GM18519 (cell line): Measurements from ENCODE around the gene TMEM219.

Source experiments
- ATAC-seq: cut with Tn5 transposase; IDR thresholded peaks from one replicate; pipeline ENCODE4 v1.9.1; 2021; ENCODE audit warnings: mild to moderate bottlenecking, moderate library complexity; ENCODE audit not compliant: unreplicated experiment, low FRiP score

TMEM219 gene

DNA sequence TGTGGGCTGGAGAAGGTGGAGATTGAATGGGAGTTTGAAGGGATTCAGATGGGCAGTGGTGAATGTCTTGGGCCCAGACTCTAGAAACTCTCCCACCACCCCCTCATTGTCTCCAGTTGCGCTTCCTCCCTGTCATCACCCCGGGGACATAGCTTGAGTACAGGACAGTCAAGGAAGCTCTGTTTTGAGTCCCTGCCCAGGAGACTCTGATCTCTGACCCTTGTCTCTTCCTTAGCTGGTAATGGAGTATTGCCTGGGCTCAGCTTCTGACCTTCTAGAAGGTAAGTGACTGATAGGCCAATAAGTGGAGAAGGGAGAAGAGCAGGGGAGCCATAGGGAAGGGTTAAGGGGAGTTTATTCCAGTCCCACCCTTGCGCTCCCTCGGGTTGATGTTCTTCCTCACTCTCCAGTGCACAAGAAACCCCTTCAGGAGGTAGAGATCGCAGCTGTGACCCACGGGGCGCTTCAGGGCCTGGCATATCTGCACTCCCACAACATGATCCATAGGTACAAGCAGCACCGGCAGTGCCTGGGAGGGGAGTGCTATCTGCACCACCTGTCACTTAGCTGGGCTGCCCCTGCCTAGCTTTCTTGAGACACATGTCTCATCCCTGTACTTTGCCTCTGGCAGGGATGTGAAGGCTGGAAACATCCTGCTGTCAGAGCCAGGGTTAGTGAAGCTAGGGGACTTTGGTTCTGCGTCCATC, 16.8 kb downstream of the TMEM219 start:
- ATAC-seq: no peak

DNA sequence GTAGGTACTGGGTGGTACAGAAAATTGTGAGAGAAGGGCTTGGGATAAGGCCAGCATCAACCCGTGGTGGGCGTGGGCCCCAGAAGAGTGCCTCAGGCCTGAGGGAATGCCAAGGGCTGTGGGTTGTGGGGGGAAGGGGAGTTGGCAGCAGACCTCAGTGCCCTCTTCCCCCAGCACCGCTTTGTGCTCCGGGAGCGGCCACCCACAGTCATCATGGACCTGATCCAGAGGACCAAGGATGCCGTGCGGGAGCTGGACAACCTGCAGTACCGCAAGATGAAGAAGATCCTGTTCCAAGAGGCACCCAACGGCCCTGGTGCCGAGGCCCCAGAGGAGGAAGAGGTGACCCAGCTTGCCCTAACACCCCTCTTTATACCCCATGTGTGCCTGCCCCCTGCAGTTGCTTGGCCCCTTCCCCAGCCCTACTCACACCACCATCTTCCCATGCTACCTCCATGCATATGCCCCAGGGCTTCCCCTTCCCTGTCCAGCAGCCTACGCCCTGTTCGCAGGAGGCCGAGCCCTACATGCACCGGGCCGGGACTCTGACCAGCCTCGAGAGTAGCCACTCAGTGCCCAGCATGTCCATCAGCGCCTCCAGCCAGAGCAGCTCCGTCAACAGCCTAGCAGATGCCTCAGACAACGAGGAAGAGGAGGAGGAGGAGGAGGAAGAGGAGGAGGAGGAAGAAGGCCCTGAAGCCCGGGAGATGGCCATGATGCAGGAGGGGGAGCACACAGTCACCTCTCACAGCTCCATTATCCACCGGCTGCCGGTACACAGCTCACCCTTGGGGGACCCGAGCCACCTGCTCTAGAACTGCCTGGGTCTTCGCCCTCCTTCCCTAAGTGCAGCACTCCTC, 20.9 kb downstream of the TMEM219 start:
- ATAC-seq: no peak

GRCh38 chr16:29983420-29984136, 21.7 kb downstream of the TMEM219 start:
- ATAC-seq: no peak

DNA sequence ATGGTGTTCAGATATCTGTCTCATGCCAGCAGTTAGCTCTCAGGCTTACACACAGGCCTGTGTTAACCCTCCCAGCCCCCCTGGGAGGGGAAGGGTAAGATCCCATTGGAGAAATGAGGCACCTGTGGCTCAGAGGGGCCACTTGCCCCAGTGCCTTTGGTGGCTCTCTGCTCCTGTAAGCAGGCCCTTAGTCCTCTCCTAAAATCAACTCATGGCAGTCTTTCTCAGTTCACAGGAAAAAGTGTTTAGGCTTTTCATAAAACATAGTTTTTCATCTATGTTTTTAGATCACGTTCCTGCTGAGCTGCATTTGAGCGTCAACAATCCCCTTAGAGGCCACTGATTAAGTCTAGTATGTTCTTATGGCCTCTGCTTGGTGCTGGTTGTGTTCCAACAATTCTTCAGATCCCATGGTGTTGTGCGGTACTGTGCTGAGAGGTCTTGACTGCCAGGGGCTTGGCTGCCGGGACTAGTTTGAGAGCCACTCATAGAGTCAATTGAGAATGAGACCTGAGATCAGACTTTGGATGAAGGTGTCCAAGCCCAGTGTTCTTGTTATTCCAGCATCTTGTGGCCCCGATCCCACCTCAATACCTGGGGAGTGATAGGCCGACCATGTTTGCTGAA, 22.4 kb downstream of the TMEM219 start:
- ATAC-seq: no peak

DNA sequence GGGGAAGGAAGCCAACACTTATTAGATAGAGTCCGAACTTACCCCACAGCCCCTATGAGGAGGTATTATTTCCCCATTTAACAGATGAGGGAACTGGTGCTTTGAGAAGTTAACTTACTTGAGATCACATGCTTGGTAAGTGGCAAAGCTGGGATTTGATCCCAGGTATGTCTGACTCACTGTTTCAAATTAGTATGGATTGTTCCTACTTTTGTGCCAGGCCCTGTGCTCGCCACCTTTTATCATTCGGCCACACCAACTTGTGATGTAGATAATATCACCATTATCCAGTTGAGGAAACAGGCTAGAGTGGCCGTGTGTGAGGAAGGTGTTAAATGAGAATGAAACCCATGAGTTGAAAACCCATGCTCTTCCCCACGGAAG, 22.9 kb downstream of the TMEM219 start:
- no peak for ATAC-seq

DNA sequence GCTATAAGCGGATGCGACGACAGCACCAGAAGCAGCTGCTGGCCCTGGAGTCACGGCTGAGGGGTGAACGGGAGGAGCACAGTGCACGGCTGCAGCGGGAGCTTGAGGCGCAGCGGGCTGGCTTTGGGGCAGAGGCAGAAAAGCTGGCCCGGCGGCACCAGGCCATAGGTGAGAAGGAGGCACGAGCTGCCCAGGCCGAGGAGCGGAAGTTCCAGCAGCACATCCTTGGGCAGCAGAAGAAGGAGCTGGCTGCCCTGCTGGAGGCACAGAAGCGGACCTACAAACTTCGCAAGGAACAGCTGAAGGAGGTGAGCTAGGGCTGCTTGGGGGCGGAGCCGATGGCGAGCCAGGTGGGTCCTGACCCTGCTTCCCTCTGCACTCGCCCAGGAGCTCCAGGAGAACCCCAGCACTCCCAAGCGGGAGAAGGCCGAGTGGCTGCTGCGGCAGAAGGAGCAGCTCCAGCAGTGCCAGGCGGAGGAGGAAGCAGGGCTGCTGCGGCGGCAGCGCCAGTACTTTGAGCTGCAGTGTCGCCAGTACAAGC, 23.5 kb downstream of the TMEM219 start:
- no peak for ATAC-seq

- no peak for ATAC-seq
These were observed 24.4 kb downstream of the TMEM219 start for GRCh38 chr16:29986231-29986630.

DNA sequence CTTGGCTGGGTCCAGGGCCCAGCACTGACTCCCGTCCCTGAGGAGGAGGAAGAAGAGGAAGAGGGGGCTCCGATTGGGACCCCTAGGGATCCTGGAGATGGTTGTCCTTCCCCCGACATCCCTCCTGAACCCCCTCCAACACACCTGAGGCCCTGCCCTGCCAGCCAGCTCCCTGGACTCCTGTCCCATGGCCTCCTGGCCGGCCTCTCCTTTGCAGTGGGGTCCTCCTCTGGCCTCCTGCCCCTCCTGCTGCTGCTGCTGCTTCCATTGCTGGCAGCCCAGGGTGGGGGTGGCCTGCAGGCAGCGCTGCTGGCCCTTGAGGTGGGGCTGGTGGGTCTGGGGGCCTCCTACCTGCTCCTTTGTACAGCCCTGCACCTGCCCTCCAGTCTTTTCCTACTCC, 25.1 kb downstream of the TMEM219 start:
- no peak for ATAC-seq

DNA sequence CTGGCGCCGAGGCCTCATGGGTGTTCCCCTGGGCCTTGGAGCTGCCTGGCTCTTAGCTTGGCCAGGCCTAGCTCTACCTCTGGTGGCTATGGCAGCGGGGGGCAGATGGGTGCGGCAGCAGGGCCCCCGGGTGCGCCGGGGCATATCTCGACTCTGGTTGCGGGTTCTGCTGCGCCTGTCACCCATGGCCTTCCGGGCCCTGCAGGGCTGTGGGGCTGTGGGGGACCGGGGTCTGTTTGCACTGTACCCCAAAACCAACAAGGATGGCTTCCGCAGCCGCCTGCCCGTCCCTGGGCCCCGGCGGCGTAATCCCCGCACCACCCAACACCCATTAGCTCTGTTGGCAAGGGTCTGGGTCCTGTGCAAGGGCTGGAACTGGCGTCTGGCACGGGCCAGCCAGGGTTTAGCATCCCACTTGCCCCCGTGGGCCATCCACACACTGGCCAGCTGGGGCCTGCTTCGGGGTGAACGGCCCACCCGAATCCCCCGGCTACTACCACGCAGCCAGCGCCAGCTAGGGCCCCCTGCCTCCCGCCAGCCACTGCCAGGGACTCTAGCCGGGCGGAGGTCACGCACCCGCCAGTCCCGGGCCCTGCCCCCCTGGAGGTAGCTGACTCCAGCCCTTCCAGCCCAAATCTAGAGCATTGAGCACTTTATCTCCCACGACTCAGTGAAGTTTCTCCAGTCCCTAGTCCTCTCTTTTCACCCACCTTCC, 25.6 kb downstream of the TMEM219 start:
- no peak for ATAC-seq

GRCh38 chr16:29988346-29989075, 26.6 kb downstream of the TMEM219 start:
- ATAC-seq: no peak

DNA sequence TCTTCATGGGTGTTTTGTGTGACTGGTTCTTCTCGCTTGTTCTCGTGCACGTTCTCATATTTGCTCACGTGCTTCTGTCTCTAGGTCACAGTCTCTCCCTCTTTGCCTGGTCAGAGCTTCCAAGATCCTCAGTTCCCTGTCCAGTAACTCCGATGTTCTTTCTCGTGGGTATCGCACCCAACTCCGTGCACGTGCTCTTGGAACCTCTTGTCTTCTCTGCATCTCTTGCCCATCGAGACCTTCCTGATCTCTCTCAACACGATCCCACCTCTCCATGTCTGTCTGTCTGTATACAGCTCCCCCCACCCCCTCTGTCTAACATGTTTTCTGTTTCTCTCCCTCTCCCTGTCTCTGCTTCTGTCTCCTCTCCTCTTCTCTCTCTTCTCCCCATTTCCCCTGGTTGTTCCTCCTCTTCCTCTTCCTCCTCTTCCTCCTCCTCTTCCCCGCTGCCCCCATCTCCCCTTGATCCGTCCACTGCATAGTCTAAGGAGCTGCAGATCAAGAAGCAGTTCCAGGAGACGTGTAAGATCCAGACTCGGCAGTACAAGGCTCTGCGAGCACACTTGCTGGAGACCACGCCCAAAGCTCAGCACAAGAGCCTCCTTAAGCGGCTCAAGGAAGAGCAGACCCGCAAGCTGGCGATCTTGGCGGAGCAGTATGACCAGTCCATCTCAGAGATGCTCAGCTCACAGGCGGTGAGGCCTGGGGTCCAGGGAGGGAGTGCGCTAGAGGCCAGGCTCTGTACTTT, 27.4 kb downstream of the TMEM219 start:
- ATAC-seq: no peak

DNA sequence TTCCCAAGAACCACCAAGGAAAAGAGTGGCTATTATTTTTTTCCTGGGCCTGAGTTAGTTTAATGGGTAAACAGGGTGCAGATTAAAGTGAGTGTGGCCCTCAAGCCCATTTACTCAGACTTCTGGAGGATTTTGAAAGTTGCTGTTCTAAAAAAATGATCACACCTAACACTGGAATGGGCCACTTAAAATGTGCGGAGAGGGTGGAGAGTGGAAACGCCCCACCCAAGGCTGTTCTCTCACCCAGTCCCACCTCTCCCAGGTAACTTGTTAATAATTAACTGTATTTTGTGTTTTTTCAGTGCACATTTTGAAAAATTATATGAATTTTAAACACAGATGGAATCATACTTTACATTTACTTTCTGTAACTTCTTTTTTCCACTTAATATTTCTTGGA, 28.2 kb downstream of the TMEM219 start:
- ATAC-seq: no peak

GRCh38 chr16:29990883-29991570, 29.1 kb downstream of the TMEM219 start:
- no peak for ATAC-seq

DNA sequence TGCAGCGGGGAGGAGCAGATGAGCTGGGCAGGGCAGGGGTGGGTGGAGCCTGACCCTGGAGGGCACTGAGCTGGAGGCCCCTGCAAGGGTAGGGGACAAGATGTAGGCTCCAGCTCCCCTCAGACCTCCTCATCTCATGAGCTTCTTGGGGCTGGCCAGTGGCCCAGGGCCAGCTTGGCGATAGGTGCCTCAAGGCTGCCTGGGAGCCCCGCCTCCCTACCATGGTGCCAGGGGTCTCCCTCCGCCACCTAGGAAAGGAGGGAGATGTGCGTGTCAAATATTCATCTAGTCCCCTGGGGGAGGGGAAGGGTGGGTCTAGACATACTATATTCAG, 29.7 kb downstream of the TMEM219 start:
- ATAC-seq: no peak

DNA sequence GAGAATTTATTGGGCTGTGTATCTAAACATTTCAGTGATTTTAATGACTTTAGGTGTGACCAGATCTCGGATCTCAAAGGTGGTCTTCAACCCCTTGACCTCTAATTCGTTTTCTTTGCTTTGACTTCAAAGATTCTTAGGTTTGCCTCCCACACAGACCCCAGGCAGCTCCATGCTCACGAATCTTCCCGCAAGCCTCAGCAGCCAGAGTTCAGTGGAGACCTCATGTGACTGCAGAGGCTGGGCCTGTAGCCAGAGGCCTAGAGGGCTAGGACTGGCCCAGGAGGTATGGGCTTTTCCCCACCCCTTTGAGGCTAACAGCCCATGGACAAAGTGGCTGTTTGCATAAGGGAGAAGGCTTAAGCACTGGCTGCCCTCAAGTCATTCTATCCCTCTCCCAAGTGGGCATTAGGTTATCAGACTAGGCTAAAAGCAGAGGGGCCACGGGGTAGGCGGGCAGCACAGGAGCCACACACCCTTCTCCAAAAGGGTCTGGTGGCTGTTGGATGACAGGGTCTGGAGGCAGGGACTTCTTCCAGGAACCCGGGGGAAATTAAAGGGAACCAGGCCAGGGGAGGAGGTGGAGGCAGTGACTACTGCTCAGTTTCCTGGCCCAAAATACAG, 30.6 kb downstream of the TMEM219 start:
- no peak for ATAC-seq

DNA sequence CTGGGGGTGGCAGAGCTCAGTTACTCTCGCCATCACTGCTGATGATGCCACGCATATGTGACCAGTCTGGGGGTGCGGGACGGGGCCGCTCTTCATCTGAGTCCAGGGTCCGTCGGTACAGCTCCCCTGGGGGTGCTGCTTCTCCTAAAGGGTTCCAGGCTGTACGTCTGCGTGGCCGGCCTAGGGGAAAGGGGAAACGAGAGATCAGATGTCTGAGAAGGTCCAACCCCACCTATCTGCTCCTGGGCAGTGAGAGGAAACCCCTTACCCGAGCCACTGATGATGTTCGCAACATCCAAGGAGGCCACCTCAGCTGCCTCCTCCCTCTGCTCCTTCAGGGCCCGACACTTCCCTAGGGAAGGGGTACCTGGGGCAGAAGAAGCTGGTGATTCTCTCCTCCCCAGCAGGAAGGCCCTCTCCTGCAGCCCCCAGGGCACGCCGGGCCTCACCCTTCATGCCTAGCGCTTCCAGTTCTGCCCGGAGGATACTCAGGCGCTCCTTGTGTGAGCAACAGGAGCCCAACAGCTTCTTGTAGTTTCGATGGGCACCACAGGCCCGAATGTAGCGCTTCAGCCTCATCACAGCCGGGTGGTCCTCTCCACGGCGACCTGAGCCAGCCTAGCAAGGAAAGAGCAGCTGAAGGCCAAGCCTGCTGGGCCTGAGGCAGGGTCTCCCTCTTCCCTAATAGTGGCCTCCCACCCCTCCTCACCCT, 31.5 kb downstream of the TMEM219 start:
- ATAC-seq: no peak

DNA sequence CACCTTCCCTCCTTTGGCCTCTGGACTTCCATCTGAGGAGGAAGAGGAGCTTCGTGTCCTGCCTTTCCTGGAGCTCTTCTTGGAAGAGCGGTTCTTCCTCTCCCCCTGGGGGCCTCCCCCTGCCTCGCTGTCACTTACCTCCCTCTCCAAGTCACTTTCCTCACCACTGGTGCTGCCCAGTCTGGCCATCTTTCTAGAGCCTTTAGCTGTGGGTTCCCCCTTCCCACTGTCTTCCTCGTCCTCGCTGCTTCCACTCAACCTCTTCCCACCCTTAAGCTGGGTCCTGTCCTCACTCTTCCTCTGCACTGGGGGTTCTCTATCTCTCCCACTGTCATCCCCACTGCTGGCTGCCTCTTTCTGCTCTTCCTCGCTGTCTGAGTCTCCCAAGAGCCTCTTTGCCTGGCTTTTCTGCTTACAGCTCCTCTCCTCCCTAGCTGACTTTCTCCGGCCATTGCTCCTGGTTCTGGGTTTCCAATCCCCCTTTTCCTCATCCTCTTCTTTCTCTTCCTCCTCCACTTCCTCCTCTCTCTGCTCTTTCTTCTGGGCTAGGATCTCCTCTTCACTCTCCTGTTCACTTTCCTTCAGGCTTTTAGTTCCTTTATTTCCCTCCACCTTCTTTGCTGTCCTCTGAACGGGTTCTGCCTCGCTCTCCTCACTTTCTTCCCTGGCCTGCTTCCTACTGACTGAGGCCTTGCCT, 32.2 kb downstream of the TMEM219 start:
- no peak for ATAC-seq
